SHP77 treated with DMSO at 0.1 percent for 48 hours (cell line): Measurements from ENCODE around the gene LRP3.
"Not testable (repeated sequence)": the region's sequence is repeated elsewhere in the genome, so short reads cannot be mapped to it uniquely, and the experiment has no call there.

Experiments
- DNase-seq: peaks from one replicate; lab custom pipeline; 2025; lab: John Stamatoyannopoulos, UW

Gene LRP3

GRCh38 chr19:33193865-33194362 lies at the start of gene LRP3:
Gene LRP3 (plus strand): TSS chr19:33194330. CDS start chr19:33194786, 456 bp downstream.
- no peak for DNase-seq

DNA sequence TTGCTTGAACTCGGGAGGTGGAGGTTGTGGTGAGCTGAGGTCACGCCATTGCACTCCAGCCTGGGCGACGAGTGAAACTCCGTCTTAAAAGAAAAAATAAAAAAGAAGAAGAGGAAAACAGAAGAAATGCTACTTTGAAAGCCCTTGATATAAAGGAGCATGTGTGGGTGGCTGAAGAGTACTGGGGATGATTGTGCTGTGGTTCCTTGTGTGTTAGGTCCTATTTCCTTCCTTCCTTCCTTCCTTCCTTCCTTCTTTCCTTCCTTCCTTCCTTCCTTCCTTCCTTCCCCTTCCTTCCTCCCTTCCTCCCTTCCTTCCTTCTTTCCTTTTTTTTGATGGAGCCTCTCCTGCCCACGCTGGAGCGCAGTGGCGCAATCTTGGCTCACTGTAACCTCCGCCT lies 47.9 kb upstream of the LRP3 start:
- DNase-seq = no peak

GRCh38 chr19:33147538-33147937 lies 46.6 kb upstream of the LRP3 start:
- DNase-seq = no peak

DNA sequence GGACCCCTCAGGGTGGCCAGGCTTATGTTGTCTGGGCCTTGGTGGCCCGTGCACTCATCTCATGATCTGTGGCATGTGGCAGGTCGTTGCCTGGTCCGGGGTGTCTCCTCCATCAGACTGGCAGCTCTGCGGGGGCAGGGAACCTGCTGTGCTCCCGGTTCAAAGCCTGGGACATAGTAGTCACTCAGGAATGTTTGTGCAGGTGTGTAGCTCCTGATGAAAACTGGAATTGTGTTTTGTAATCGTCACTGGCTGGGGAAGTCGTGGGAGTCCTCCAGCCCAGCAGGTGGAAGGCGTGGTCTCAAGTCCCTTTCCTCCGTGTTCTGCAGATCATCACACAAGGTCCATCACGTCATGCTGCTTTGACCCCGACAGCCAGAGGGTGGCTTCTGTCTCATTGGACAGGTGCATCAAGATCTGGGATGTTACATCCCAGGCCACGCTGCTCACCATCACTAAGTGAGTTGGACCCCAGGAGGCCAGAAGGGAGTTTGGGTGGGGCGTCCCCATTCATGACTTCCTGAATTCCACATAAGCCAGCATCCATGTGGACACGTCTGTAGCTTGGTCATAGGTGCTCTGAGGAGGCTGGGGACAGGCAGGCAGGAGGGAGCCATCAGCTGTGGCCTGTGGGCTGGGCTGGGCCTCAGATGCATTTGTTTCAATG lies 43.1 kb upstream of the LRP3 start:
- DNase-seq = peak; percentile 10

DNA sequence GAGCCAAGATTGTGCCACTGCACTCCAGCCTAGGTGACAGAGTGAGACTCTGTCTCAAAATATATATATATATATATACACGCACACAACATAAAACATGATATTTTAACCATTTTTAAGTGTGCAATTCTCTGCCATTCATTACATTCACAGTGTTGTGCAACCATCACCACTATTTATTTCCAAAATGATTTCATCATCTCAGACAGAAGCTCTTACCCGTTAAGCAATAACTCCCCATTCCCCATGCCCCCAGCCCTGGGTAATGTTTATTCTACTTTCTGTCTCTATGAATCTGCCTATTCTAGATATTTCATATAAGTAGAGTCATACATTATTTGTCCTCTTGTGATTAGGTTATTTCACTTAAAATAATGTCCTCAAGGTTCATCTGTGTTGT lies 42.0 kb upstream of the LRP3 start:
- DNase-seq = no peak

DNA sequence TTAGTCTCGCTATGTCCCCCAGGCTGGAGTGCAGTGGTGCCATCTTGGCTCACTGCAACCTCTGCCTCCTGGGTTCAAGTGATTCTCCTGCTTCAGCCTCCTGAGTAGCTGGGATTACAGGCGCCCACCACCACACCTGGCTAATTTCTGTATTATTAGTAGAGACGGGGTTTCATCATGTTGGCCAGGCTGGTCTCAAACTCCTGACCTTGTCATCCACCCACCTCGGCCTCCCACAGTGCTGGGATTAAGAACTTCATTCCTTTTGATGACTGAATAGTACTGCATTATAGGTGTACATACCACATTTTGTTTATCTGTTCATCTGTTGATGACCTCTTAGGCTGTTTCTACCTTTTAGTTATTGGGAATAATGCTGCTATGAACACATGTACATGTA lies 41.5 kb upstream of the LRP3 start:
- not testable (repeated sequence) for DNase-seq

GRCh38 chr19:33154313-33154712 lies 39.8 kb upstream of the LRP3 start:
- not testable (repeated sequence) for DNase-seq

- DNase-seq = no peak
Measured at GRCh38 chr19:33156334-33156733, 37.8 kb upstream of the LRP3 start.

GRCh38 chr19:33157906-33158305 lies 36.2 kb upstream of the LRP3 start:
- DNase-seq = no peak

- DNase-seq = no peak
Measured at GRCh38 chr19:33158365-33158764, 35.8 kb upstream of the LRP3 start.

- no peak for DNase-seq
Measured at GRCh38 chr19:33159149-33159548, 35.0 kb upstream of the LRP3 start.

GRCh38 chr19:33159893-33160292 lies 34.2 kb upstream of the LRP3 start:
- DNase-seq = no peak

DNA sequence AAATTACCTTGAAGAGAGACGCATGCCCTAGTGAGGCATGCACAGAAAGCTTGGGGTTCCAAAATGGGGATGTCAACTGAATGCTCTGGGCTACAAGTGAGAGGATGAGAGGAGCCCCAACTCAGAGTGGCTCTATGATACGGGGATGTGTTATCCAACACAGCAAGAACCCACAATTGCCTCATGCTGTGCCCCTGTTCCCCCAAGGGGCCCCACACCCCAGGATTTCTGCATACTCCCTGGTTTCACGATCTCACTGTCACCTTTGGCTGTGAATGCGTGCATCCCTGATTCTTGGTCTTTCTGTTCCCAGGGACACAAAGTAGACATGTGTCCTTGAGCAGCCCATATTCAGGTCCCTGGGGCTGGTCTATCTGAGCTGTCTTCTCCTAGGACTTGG lies 32.9 kb upstream of the LRP3 start:
- no peak for DNase-seq

DNA sequence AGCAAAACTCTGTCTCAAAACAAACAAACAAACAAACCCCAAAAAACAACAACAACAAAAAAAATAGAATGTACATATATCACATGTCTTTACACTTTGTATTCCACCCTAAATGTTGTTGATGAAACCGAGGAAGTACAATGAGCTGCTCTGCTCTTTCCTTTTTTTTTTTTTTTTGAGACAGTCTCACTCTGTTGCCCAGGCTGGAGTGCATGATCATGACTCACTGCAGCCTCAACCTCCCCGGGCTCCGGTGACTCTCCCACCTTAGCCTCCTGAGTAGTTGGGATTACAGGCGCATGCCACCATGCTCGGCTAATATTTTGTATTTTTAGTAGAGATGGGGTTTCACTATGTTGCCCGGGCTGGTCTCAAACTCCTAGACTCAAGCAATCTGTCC lies 30.6 kb upstream of the LRP3 start:
- DNase-seq = no peak

DNA sequence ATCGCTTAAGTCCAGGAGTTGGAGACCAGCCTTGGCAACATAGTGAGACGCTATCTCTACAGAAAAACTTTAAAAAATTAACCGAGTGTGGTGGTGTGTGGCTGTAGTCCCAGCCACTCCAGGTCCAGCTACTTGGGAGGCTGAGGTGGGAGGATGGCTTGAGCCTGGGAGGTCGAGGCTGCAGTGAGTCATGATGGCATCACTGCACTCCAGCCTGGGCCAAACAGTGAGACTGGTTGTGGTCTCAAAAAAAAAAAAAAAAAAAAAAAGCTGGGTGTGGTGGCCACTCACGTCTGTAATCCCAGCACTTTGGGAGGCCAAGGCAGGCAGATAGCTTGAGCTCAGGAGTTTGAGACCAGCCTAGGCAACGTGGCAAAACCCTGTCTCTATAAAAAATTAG lies 28.1 kb upstream of the LRP3 start:
- not testable (repeated sequence) for DNase-seq

DNA sequence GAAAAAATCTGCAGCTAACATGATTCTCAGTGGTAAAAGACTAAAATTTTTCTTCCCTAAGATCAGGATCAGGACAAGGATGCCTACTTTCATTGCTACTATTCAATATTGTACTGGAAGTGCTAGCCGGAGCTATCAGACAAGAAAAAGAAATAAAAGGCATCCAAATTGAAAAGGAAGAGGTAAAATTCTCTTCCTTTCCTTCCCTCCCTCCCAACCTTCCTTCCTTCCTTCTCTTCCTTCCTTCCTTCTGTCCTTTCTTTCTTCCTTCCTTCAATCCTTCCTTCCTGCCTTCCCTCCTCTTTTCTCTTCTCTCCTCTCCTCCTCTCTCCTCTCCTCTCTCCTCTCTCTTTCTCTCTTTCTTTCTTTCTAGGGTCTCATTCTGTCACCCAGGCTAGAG lies 26.7 kb upstream of the LRP3 start:
- no peak for DNase-seq

DNA sequence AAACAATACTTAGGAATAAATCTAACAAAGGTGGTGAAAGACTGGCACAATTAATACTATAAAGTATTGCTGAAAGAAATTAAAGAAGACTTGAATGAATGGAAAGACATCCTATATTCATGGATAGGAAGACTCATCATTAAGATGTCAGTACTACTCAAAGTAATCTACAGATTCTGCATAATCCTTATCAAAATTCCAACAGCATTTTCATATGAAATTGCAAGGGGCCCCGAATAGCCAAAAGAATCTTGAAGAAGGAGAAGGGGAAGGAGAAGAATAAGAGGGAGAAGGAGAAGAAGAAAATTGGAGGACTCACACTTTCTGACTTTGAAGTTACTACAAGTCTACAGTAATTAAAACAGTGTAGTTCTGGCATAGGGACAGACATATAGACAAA lies 25.6 kb upstream of the LRP3 start:
- no peak for DNase-seq

DNA sequence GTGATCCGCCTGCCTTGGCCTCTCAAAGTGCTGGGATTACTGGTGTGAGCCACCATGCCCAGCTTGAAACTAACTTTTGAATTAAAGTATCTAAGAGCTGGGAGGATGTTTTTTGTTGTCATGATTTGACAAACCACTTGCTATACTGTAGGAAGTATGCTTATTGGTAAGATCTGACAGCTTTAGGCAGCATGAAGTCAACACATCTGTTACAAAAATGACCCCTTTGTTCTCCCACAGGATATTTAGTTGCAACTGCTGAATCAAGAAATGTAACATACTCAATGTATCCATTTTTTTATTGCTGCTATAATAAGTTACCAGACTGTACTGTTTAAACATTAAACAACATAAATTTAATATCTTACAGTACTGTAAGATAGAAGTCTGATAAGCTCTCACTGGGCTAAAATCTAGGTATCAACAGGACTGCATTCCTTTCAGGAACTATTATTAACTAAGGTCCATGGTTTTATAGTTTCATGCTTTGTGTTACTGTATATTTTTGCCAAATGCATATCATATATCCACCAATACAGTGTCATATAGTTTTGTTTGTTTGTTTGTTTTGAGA lies 22.8 kb upstream of the LRP3 start:
- no peak for DNase-seq

GRCh38 chr19:33171916-33172359 lies 22.2 kb upstream of the LRP3 start:
- DNase-seq = no peak

DNA sequence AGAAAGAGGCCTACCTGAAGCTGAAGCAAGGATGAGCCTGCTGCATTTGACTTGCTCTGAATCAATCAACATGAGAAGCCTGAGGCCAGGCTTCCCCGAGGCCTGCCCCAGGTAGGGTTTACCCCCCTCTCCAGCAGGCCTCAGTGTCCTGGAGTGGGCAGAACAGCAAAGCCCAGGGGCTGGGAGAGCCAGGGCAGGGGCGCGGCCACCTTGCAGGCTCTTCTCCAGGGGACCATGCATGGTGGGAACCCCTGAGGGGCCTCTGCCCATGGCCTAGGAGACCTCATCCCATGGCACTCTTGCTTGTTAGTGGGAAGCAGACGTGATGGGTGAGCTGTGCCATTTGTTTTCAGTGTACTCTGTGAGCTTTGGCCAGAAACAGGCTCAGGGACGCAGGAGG lies 19.9 kb upstream of the LRP3 start:
- DNase-seq = no peak

DNA sequence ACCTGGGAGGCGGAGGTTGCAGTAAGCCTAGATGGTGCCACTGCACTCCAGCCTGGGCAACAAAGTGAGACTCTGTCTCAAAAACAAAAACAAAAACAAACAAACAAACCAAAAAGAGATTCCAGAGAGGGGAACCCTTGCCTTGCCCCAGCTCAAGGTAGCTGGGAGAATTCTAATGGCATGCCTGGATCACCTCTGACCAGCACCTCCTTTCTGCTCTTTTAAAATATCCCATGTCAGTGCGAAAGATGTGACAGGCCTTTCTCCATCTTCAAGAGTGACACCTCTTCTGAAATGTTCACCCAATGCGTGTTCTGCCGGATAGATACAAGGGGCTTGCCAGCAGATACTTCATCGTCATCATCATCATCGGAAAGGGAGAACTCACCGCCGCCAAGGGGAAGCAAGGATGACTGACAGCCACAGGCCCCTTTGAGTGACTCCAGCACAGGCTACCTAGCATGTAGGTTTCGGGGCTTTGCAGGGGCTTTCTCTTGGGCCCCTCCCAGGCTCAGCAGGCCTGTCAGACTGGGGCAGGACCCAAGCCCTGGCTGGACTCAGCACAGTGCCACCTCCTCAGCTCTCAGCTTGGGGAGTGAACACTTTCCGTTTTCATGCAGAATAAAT lies 18.9 kb upstream of the LRP3 start:
- no peak for DNase-seq

- no peak for DNase-seq
Measured at GRCh38 chr19:33175886-33176669, 18.1 kb upstream of the LRP3 start.
